Measurements from ENCODE around the gene CNTNAP5. TPM values are rescaled to one million over a fixed set of nuclear protein-coding genes. Genes with fewer than 3 reads are reported as not detected.

CNTNAP5 gene
- total RNA-seq, 1 donor from 2014 or later, result not detected

DNA sequence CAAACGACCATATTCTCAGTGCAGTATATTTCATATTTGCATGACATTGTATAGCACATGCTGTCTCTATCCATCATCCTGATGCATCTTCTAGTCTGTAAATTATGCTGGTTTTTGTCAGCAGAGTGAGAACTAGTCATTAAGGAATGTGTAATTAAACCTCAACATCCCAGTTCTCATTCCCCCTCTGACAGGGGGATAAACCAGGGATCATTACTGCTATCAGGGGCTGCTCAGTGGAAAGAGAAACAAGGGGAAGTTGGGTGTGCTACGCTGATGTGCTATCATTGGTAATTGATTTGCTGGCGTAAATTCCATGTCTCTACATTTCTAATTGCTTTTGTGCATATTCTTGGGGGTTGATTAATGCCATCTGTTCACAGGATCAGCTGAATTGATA is 7.7 kb downstream of the CNTNAP5 start:
- Histone ChIP-seq H3K27ac (no peak overlapping the region), H3K27me3 (ENCODE audit: low read depth) (no peaks in the 10 kb centered on the region), H3K36me3 (no peaks in the 10 kb centered on the region), H3K4me1 (no peaks in the 10 kb centered on the region), H3K9me3 (no peaks in the 10 kb centered on the region), H3K4me3 (no peak overlapping the region)
- DNase-seq, result no peak
- TF ChIP-seq, protein P1, sequence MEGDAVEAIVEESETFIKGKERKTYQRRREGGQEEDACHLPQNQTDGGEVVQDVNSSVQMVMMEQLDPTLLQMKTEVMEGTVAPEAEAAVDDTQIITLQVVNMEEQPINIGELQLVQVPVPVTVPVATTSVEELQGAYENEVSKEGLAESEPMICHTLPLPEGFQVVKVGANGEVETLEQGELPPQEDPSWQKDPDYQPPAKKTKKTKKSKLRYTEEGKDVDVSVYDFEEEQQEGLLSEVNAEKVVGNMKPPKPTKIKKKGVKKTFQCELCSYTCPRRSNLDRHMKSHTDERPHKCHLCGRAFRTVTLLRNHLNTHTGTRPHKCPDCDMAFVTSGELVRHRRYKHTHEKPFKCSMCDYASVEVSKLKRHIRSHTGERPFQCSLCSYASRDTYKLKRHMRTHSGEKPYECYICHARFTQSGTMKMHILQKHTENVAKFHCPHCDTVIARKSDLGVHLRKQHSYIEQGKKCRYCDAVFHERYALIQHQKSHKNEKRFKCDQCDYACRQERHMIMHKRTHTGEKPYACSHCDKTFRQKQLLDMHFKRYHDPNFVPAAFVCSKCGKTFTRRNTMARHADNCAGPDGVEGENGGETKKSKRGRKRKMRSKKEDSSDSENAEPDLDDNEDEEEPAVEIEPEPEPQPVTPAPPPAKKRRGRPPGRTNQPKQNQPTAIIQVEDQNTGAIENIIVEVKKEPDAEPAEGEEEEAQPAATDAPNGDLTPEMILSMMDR (IDR thresholded peaks at IDR 0.05), result no peak
- intact Hi-C loops (cut with DNase I), result no loop called here
- no peak for ATAC-seq

DNA sequence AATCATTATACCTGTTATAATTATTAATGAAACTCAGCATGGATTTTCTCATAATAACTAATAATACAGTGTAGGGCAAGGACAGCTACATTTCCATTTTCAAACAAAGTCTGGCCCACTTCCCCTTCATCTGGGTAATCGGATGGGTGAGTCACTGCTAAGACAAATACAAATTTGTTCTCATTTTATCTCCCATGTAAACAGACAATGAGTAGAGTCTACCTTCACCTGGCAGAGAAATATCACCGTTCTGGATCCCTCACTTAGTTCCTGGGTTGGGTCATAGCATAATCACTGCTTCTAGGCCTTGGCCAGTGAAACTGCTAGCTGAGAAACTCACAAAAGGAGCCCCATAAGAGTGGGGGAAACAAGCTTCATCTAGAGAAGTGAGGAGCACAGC is 9.2 kb downstream of the CNTNAP5 start:
- no peaks in the 10 kb centered on the region for H3K36me3 ChIP-seq
- no peaks in the 10 kb centered on the region for H3K4me1 ChIP-seq
- no peak overlapping the region for H3K27ac ChIP-seq
- intact Hi-C loops (cut with DNase I), result no loop called here
- H3K4me3 ChIP-seq, result no peak overlapping the region
- ATAC-seq, result no peak
- TF ChIP-seq, protein P1 (IDR thresholded peaks at IDR 0.05), result no peak
- H3K9me3 ChIP-seq, result no peaks in the 10 kb centered on the region
- H3K27me3 ChIP-seq (ENCODE audit: low read depth), result no peaks in the 10 kb centered on the region
- no peak for DNase-seq

DNA sequence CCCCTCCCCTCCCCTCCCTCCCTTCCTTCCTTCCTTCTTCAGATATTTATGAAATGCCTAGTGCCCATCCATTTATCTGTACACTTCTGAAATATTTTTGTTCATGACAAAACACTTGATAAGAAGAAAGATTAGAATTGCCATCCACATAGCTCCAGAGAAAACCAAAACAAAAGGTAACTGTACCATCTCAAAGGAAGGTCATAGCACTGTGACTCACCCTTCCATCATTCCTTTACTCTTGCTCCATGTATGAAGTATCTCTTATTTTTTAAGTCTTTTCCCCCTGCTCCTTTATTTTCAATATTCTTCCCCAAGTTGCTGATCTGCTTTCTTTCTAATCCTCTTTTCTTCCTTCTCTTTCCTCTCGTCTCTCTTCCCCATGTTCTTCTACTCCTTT is 9.9 kb downstream of the CNTNAP5 start:
- ATAC-seq (no peak), DNase-seq (no peak)
- H3K27ac ChIP-seq, result no peak overlapping the region
- TF ChIP-seq, protein P1 (IDR thresholded peaks at IDR 0.05), result no peak
- H3K9me3 ChIP-seq, result no peaks in the 10 kb centered on the region
- intact Hi-C loops (cut with DNase I), result no loop called here
- H3K36me3 ChIP-seq, result no peaks in the 10 kb centered on the region
- no peaks in the 10 kb centered on the region for H3K27me3 ChIP-seq (ENCODE audit: low read depth)
- no peaks in the 10 kb centered on the region for H3K4me1 ChIP-seq
- no peak overlapping the region for H3K4me3 ChIP-seq

DNA sequence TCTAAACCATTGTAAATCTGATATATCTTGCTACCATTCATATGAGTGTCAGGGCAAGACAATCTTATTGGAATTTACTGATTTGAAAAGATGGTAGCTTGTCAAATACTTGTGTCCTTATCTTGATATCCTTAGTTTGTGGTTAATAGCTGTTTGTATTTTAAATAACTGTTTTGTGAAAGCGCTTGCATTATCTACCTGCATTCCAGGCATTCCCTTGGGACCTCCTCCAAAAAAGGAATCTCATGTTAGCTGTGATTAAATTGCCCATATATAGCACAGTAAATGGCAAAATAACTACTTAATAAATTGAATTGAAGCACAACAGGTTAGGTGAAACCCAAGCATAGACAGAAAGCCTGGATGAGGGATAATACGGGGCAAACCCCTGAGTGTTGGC is 13.9 kb downstream of the CNTNAP5 start:
- TF ChIP-seq, protein P1 (IDR thresholded peaks at IDR 0.05), result no peak
- no peaks in the 10 kb centered on the region for H3K4me1 ChIP-seq
- no peaks in the 10 kb centered on the region for H3K27me3 ChIP-seq (ENCODE audit: low read depth)
- H3K9me3 ChIP-seq, result no peaks in the 10 kb centered on the region
- intact Hi-C loops (cut with DNase I), result no loop called here
- H3K27ac ChIP-seq, result no peak overlapping the region
- no peaks in the 10 kb centered on the region for H3K36me3 ChIP-seq
- ATAC-seq (no peak), DNase-seq (no peak)
- no peak overlapping the region for H3K4me3 ChIP-seq

DNA sequence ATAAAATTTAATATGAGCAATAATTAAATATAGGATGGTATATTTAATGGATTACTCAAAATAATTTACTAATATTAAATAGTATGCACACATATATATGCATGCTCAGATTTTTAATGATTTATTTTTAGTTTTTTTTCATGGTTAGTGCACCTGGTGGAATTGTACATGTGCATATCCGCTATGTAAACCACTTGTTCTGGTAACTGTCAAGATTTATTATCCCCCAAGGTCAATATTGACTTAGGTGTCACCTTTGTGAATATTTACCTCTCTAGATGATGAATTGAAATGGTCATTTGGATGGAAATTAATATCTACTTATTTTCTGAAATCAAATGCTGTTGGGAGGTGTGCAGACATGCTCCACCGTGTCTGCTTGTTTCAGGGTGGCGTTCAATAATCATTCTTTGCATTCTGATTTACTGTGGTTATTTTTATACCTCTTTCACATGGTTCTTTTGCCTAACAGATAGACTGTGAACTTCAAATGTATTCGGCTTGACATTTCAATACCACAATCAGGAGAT is 14.7 kb downstream of the CNTNAP5 start:
- no peak for DNase-seq
- no peaks in the 10 kb centered on the region for H3K9me3 ChIP-seq
- no peaks in the 10 kb centered on the region for H3K4me1 ChIP-seq
- H3K4me3 ChIP-seq, result no peak overlapping the region
- no peaks in the 10 kb centered on the region for H3K36me3 ChIP-seq
- ATAC-seq, result no peak
- H3K27ac ChIP-seq, result no peak overlapping the region
- intact Hi-C loops (cut with DNase I), result no loop called here
- H3K27me3 ChIP-seq (ENCODE audit: low read depth), result no peaks in the 10 kb centered on the region
- TF ChIP-seq, protein P1 (IDR thresholded peaks at IDR 0.05), result no peak

DNA sequence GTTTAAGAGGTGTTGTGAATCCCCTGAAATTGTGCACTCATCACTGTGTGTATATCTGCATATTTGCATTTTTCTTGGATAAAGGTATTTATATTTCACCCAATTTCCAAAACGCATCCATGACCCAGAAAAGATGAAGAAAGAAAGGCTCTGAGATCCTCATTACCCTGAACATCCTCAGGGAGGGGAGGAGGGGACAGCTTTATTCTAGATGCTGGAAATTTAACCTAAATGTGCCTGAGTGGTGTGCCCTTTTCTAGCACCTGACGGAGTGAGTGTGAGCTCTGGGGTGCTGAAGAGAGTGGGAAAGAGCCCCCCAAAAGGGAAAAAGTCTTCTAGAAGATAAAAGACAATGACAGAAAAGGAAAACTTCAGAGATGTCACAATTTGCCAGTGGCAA is 20.8 kb downstream of the CNTNAP5 start:
- DNase-seq (no peak), ATAC-seq (no peak)
- Histone ChIP-seq H3K9me3 (no peaks in the 10 kb centered on the region), H3K4me1 (no peaks in the 10 kb centered on the region), H3K4me3 (no peak overlapping the region), H3K27ac (no peak overlapping the region), H3K27me3 (ENCODE audit: low read depth) (no peaks in the 10 kb centered on the region), H3K36me3 (no peaks in the 10 kb centered on the region)
- intact Hi-C loops (cut with DNase I), result no loop called here
- TF ChIP-seq, protein P1 (IDR thresholded peaks at IDR 0.05), result no peak
